Endothelial cell of umbilical vein (primary cell): ENCODE results near the gene METTL25. TPM values are rescaled to one million over a fixed set of nuclear protein-coding genes. Genes with fewer than 3 reads are reported as not detected.

Source experiments
- Bru-seq: library from RNA; stranded (reverse); fragments of 400-500 nt; gene quantifications from one replicate; lab custom pipeline; 2021; lab: Mats Ljungman, UMichigan
- BruChase-seq, 2 experiments: library from RNA; stranded (reverse); fragments of 400-500 nt; gene quantifications; one replicate each; lab custom pipeline; 2021; lab: Mats Ljungman, UMichigan
- BruUV-seq: library from RNA; stranded (reverse); fragments of 400-500 nt; replicated peaks from 2 replicates; lab custom pipeline; 2021; lab: Mats Ljungman, UMichigan
- CTCF ChIA-PET: fragments of 300-600, 350-600 bp; sonication (Branson Sonifier 250); formaldehyde crosslinking; loops from one replicate; lab custom pipeline; 2021; ENCODE audit warnings: antibody characterized with exemption, inconsistent platforms; lab: Charles Lee
- POLR2A ChIA-PET: fragments of 300-600, 350-600 bp; sonication (Branson Sonifier 250); formaldehyde crosslinking; loops from one replicate; lab custom pipeline; 2021; ENCODE audit warnings: antibody characterized with exemption, inconsistent platforms; lab: Charles Lee
- DNase-seq: peaks from one replicate; pipeline ENCODE4 v3.0.0-alpha.2; 2011; ENCODE audit warnings: low read depth, low spot score
- FAIRE-seq: peaks from 2 replicates; lab custom pipeline; 2011; peaks lifted over from hg19 to GRCh38; lab: Jason Lieb, UNC
- H2AFZ ChIP-seq: 2 replicates; pipeline ENCODE4 v1.6.0; 2012; ENCODE audit warnings: low read depth, low read length, control low read depth, inconsistent platforms
- H3K27ac ChIP-seq: 2 replicates; pipeline ENCODE4 v1.5.1; 2011; ENCODE audit warnings: low read depth, mild to moderate bottlenecking, control low read depth, low read length, moderate library complexity; ENCODE audit not compliant: insufficient read depth
- H3K27me3 ChIP-seq, 2 experiments: 2 replicates each; pipeline versions ENCODE4 v1.6.0 to v1.6.1; 2011; ENCODE audit warnings: low read length in 2 of 2, mixed read lengths in 1 of 2; ENCODE audit not compliant: control insufficient read depth in 2 of 2, insufficient read depth in 2 of 2
- H3K36me3 ChIP-seq, 2 experiments: 2 replicates in 1 of 2; 3 replicates in 1 of 2; pipeline ENCODE4 v1.5.1; 2011; ENCODE audit warnings: low read length in 2 of 2, mild to moderate bottlenecking in 1 of 2, moderate library complexity in 1 of 2; ENCODE audit not compliant: control insufficient read depth in 2 of 2, insufficient read depth in 2 of 2; ENCODE audit errors: extremely low read depth in 1 of 2
- H3K4me1 ChIP-seq: 3 replicates; pipeline ENCODE4 v1.5.1; 2011; ENCODE audit warnings: mild to moderate bottlenecking, low read length; ENCODE audit not compliant: control insufficient read depth, insufficient read depth; ENCODE audit errors: extremely low read depth
- H3K4me2 ChIP-seq: 2 replicates; pipeline ENCODE4 v1.6.1; 2011; ENCODE audit warnings: low read length, control low read depth, mixed read lengths; ENCODE audit not compliant: insufficient read depth
- H3K4me3 ChIP-seq, 3 experiments: fragments of 200-600 bp in 1 of 3; sonication (generic), shearing (Covaris generic) in 1 of 3; replicated peaks in 1 of 3; 2 replicates each; pipeline ENCODE4 v1.5.1; 2011 to 2016; ENCODE audit warnings: control low read depth in 3 of 3, low read length in 3 of 3, mild to moderate bottlenecking in 2 of 3, inconsistent platforms in 1 of 3, low read depth in 1 of 3, moderate library complexity in 1 of 3; ENCODE audit not compliant: insufficient read depth in 1 of 3
- H3K79me2 ChIP-seq: 2 replicates; pipeline ENCODE4 v1.6.0; 2012; ENCODE audit warnings: low read length, inconsistent platforms; ENCODE audit not compliant: control insufficient read depth, insufficient read depth
- H3K9ac ChIP-seq: replicated peaks from 2 replicates; pipeline ENCODE3; 2011; ENCODE audit warnings: low read length, control low read depth; ENCODE audit not compliant: insufficient read depth; ENCODE audit errors: extremely low read depth
- H3K9me1 ChIP-seq: replicated peaks from 3 replicates; pipeline ENCODE4 v1.6.0; 2011; ENCODE audit warnings: mild to moderate bottlenecking, low read length; ENCODE audit not compliant: control insufficient read depth, insufficient read depth; ENCODE audit errors: extremely low read depth
- H3K9me3 ChIP-seq: replicated peaks from 2 replicates; pipeline ENCODE4 v1.5.1; 2012; ENCODE audit warnings: low read length, inconsistent platforms; ENCODE audit not compliant: control insufficient read depth, insufficient read depth
- H4K20me1 ChIP-seq: replicated peaks from 2 replicates; pipeline ENCODE3; 2011; ENCODE audit warnings: mild to moderate bottlenecking, low read length; ENCODE audit not compliant: control insufficient read depth, insufficient read depth; ENCODE audit errors: extremely low read depth
- CTCF ChIP-seq, 2 donors: IDR thresholded peaks; 1 replicate in 1 of 2; 2 replicates in 1 of 2; pipeline ENCODE4 v1.5.1; 2011; ENCODE audit warnings: low read length in 2 of 2, mild to moderate bottlenecking in 2 of 2, moderate library complexity in 2 of 2, control low read depth in 1 of 2, inconsistent platforms in 1 of 2, low read depth in 1 of 2; ENCODE audit not compliant: insufficient read depth in 1 of 2; ENCODE audit errors: extremely low read depth in 1 of 2
- FOS ChIP-seq: IDR thresholded peaks from 2 replicates; pipeline ENCODE4 v1.6.1; 2011; ENCODE audit warnings: mild to moderate bottlenecking, low read length, moderate library complexity, borderline replicate concordance; ENCODE audit not compliant: insufficient read depth
- MYC ChIP-seq: IDR thresholded peaks from one replicate; pipeline ENCODE4 v1.6.1; 2011; ENCODE audit warnings: mild to moderate bottlenecking, low read depth, low read length
- POLR2AphosphoS5 ChIP-seq: IDR thresholded peaks from 2 replicates; pipeline ENCODE4 v1.6.1; 2012; ENCODE audit warnings: low read depth, mild to moderate bottlenecking, control low read depth, low read length, moderate library complexity; ENCODE audit not compliant: insufficient read depth
- dilution Hi-C: fragments of 300-500 bp; cut with MboI; formaldehyde crosslinking; loops from one replicate; pipeline ENCODE4 v1.15.0; 2019; ENCODE audit warnings: low sequenced_read_pairs; ENCODE audit not compliant: extremely low pct_ligation_motif_present
- intact Hi-C: fragments of 100-400 bp; cut with micrococcal nuclease; formaldehyde crosslinking; loops from one replicate; pipeline ENCODE4 v1.10.0; 2022
- long read RNA-seq: library from polyadenylated mRNA; stranded (forward); transcript quantifications from one replicate; pipeline ENCODE4 v2.0.0, GENCODE V29; 2021
- polyA minus RNA-seq, 3 experiments: library from RNA; depleted of rRNA, polyadenylated mRNA; stranded (reverse); fragments of >200 nt; gene quantifications; 1 replicate in 1 of 3; 2 replicates in 2 of 3; pipeline ENCODE4 v1.2.3, GENCODE V29; 2011
- polyA plus RNA-seq, 4 experiments: library from polyadenylated mRNA; depleted of rRNA in 3 of 4; stranded (reverse) in 3 of 4; unstranded in 1 of 4; fragments of >200 nt; gene quantifications; 2 replicates each; pipeline versions ENCODE4 v1.2.1 to v1.2.3, GENCODE V29; 2011 to 2012; ENCODE audit warnings: missing spikeins in 1 of 4
- total RNA-seq: library from RNA; stranded (reverse); gene quantifications from 2 replicates; pipeline ENCODE4 v1.2.3, GENCODE V29; 2021
- TF ChIP-seq, protein P1 (sequence below): IDR thresholded peaks from 2 replicates; pipeline ENCODE4 v1.6.1; 2011; ENCODE audit not compliant: insufficient read depth, insufficient read length

The METTL25 gene
- total RNA-seq, result 8.5 and 10.4 TPM in 2 replicates
- polyA plus RNA-seq, result 3.2 and 6.5 TPM in 2 replicates
- 7.6 and 7.7 TPM in 2 replicates for polyA plus RNA-seq (2011; cell fraction: cytosol; rRNA removed)
- polyA plus RNA-seq (2011; cell fraction: nucleus; rRNA removed), result 8.2 and 9.7 TPM in 2 replicates
- 8.4 and 13.7 TPM in 2 replicates for polyA plus RNA-seq (2012)
- 10.7 and 11.0 TPM in 2 replicates for polyA minus RNA-seq
- polyA minus RNA-seq (2011; cell fraction: cytosol; rRNA and poly(A)+ RNA removed), result 2.6 TPM
- 26.4 and 32.4 TPM in 2 replicates for polyA minus RNA-seq (2011; cell fraction: nucleus; rRNA and poly(A)+ RNA removed)
- percentile 68 among the genes with signal in this experiment for Bru-seq, nascent RNA
- percentile 48 among the genes with signal in this experiment for BruChase-seq, experiment 1, labeled RNA remaining after a 6-hour chase
- BruChase-seq, experiment 2, labeled RNA remaining after a 2-hour chase, result percentile 66 among the genes with signal in this experiment
- long read RNA-seq, transcript METTL25-201 (12 exons, 2,093 nt), result major isoform, 11 of 24 reads
- long read RNA-seq, partial matches to known transcripts, result 0 of 24 reads
- long read RNA-seq, other reads (novel, unspliced or antisense), result 13 of 24 reads

DNA sequence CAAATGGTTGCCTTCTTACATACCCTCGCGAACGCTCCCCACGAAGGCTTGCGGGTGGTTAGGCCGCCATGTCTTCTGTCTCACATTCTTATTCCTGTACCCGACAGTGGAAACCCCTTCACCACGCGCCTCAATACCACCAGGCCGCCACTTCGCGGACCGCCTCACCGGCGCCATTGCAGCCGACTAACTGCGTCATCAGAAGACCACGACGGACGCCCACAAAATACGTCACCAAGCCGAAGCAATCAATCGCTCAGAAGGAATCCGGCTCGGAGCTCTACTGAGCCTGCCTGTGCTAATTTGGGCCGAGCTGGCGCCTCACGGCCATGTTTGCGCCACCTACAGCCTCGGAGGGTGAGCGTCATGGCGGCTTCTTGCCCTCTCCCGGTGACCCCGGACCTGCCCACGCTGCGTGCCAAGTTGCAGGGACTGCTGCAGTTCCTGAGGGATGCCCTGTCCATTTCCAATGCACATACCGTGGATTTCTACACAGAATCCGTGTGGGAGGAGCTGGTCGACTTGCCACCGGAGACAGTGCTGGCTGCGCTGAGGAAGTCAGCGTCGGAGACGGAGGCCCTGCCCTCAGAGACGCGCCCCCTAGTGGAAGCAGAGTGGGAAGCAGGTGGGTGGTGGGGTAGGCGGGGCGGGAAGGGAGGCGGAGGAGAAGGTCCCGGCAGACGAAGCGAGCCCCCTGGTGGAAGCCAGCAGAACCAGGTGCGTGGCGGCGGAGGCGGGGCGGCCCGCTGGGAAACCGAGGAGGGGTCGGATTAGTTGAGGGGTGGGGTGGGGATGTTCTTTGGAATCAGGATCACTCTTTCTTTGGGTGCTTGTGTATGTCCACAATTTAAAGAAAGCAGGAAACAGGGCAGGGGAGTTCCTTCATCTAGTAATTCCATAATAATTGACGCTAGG is at the start of gene METTL25, which contains the start of gene CCDC59:
Gene METTL25 (plus strand): TSS at position 330 of the 915 bp plus-strand sequence. CDS start 37 bp downstream, at position 367.
Gene CCDC59 (minus strand): TSS at position 188 of the 915 bp plus-strand sequence. CDS start 11 bp downstream, at position 177.
- H3K4me3 ChIP-seq, result peak within 1 kb of the TSS; percentile 65 to 99 (median 81)
- H3K4me2 ChIP-seq, result peak within 1 kb of the TSS; percentile 95
- TF ChIP-seq MYC (peak; percentile 50), CTCF (IDR thresholded peaks at IDR 0.05; ENCODE audit: extremely low read depth in 1 of 2, insufficient read depth in 1 of 2, low read depth in 1 of 2, low read length in 2 of 2) (peak; percentile 96 to 98), POLR2AphosphoS5 (peak; percentile 82), FOS (no peak)
- TF ChIP-seq, protein P1, sequence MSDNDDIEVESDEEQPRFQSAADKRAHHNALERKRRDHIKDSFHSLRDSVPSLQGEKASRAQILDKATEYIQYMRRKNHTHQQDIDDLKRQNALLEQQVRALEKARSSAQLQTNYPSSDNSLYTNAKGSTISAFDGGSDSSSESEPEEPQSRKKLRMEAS, result peak; percentile 7
- peak; percentile 98 for DNase-seq
- dilution Hi-C loops, result no loop called here
- CTCF ChIA-PET, result interaction anchor here (0.6 to 1.4 kb wide), 18 partner anchors 9 to 715 kb away, joined by 3 to 16 read pairs (median 4); partner anchors contain the start of gene TMTC2
- peaks cover 29% of the 10 kb centered on the region for H3K79me2 ChIP-seq
- no peaks in the 10 kb centered on the region for H3K9me3 ChIP-seq
- no peaks in the 10 kb centered on the region for H3K27me3 ChIP-seq
- intact Hi-C loops, result loop anchor here (1.0 kb wide), 1 partner anchor 714 kb away; no protein-coding TSS in a partner anchor
- H3K9me1 ChIP-seq, result no peaks in the 10 kb centered on the region
- H3K27ac ChIP-seq, result peak within 1 kb of the TSS; percentile 90
- BruUV-seq, result no TSS peak
- peak within 1 kb of the TSS; percentile 99 for H3K9ac ChIP-seq
- H2AFZ ChIP-seq, result peak within 1 kb of the TSS; percentile 98
- peaks cover 21% of the 10 kb centered on the region for H3K4me1 ChIP-seq
- FAIRE-seq, result peak; percentile 87
- no peaks in the 10 kb centered on the region for H4K20me1 ChIP-seq
- H3K36me3 ChIP-seq, result peaks cover 5 to 6% of the 10 kb centered on the region in 2 experiments
- POLR2A ChIA-PET, result interaction anchor here (1.0 to 1.6 kb wide), 3 partner anchors 20 to 327 kb away, joined by 3 to 6 read pairs (median 4); partner anchors contain the start of gene TMTC2
